ENCODE measurements around the gene CADM3. TPM values are rescaled to one million over a fixed set of nuclear protein-coding genes. Genes with fewer than 3 reads are reported as not detected.
A peak's percentile ranks its signal among the peaks of the same experiment; 100 is the strongest.

The CADM3 gene
- total RNA-seq, 4 donors from 2014 or later: 56.1 to 99.2 (median 85.9) TPM

- no peaks in the 10 kb centered on the region for H3K9me3 ChIP-seq
- H3K4me3 ChIP-seq: no peak overlapping the region
- TF ChIP-seq POLR2A (IDR thresholded peaks at IDR 0.05): no peak
- TF ChIP-seq CTCF (IDR thresholded peaks at IDR 0.05): no peak
- TF ChIP-seq EP300 (IDR thresholded peaks at IDR 0.05): no peak
- 34 to 53% methylated on average over 4 of the region's 4 CpGs for WGBS, 2 donors
- DNase-seq (ENCODE audit: low spot score in 2 of 2): no peak
- H3K27ac ChIP-seq: peak overlapping the region in 2 of 4 donors; percentile 4 to 38
- H3K27me3 ChIP-seq: peaks cover 0 to 30% of the 10 kb centered on the region in 2 donors
- H3K4me1 ChIP-seq: peaks cover 0 to 24% (median 2%) of the 10 kb centered on the region in 4 donors
- H3K36me3 ChIP-seq: no peaks in the 10 kb centered on the region
Observed at GRCh38 chr1:159168043-159168442, 3.4 kb upstream of the CADM3 start.

DNA sequence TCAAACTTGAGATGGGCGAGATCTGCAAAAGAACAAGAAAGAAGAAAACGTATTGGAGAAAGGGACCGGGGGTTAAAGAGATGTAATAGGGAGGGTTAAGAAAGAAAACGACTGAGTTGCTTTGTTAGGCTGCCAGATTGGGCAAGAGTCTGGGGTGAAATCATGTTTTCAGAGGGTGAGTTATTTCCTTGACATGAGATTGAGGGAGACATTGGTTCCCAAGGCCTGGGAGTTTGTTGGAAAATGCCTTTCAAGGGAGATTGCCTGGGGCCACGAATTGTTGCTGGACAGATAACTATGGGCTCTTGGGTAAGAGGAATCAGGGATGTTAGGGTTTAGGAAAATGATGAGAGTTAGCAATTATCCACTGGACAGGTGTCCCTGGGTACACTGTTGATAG is 776 bp upstream of the CADM3 start:
- no peak for TF ChIP-seq POLR2A (IDR thresholded peaks at IDR 0.05)
- TF ChIP-seq CTCF (IDR thresholded peaks at IDR 0.05): no peak
- TF ChIP-seq EP300 (IDR thresholded peaks at IDR 0.05): no peak
- H3K27me3 ChIP-seq: peaks cover 0 to 36% of the 10 kb centered on the region in 2 donors
- peak overlapping the region in 3 of 4 donors; percentile 68 to 86 (median 80) for H3K27ac ChIP-seq
- DNase-seq (ENCODE audit: low spot score in 2 of 2): no peak
- peaks cover 0 to 46% (median 6%) of the 10 kb centered on the region in 4 donors for H3K4me1 ChIP-seq
- no peaks in the 10 kb centered on the region for H3K9me3 ChIP-seq
- peak overlapping the region in 1 of 4 donors; percentile 48 for H3K4me3 ChIP-seq
- no peaks in the 10 kb centered on the region for H3K36me3 ChIP-seq
- 48 to 50% methylated on average over 5 of the region's 5 CpGs for WGBS, 2 donors

DNA sequence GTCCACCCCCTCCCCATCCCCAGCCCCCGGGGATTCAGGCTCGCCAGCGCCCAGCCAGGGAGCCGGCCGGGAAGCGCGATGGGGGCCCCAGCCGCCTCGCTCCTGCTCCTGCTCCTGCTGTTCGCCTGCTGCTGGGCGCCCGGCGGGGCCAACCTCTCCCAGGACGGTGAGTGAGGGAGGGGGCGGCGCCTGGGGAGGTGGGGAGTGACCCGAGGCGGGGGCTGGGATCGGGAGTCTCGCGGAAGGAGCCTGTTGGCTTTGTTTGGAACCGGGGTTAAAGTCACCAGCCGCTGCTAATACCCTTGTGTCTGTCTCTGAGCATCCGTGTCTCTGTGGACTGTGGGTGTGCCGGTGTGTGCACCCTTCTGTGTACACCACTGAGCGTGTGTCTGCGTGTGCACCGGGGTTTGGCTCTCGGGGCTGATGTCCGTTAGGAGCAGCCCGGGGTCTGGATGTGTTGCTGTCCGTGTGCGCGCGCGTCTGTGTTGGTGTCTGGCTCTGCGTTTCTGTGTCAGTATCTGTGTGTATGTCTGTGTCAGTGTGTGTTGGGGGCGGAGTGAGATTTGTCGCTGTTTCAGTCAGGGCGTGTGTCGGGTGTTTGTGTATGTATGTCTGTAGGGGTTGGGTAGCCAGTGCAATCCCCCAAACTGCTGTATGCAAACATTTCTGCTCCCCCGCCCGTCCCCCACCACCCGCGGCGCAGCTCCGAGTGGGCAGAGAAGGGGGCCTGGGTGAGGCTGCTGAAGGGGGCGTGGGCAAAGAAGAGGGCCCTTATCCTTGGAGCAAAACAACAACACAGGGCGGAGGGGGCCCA is 480 bp downstream of the CADM3 start:
- Histone ChIP-seq H3K4me3 (peak overlapping the region; percentile 41 to 60 (median 52)), H3K36me3 (no peaks in the 10 kb centered on the region), H3K27me3 (peaks cover 0 to 36% of the 10 kb centered on the region in 2 donors), H3K27ac (peak overlapping the region; percentile 30 to 86 (median 74)), H3K9me3 (no peaks in the 10 kb centered on the region), H3K4me1 (peaks cover 0 to 46% (median 6%) of the 10 kb centered on the region in 4 donors)
- TF ChIP-seq CTCF (IDR thresholded peaks at IDR 0.05): no peak
- no peak for TF ChIP-seq POLR2A (IDR thresholded peaks at IDR 0.05)
- TF ChIP-seq EP300 (IDR thresholded peaks at IDR 0.05): no peak
- DNase-seq (ENCODE audit: low spot score in 2 of 2): no peak
- 1% methylated on average over 18 to 26 of the region's 49 CpGs for WGBS, 2 donors

DNA sequence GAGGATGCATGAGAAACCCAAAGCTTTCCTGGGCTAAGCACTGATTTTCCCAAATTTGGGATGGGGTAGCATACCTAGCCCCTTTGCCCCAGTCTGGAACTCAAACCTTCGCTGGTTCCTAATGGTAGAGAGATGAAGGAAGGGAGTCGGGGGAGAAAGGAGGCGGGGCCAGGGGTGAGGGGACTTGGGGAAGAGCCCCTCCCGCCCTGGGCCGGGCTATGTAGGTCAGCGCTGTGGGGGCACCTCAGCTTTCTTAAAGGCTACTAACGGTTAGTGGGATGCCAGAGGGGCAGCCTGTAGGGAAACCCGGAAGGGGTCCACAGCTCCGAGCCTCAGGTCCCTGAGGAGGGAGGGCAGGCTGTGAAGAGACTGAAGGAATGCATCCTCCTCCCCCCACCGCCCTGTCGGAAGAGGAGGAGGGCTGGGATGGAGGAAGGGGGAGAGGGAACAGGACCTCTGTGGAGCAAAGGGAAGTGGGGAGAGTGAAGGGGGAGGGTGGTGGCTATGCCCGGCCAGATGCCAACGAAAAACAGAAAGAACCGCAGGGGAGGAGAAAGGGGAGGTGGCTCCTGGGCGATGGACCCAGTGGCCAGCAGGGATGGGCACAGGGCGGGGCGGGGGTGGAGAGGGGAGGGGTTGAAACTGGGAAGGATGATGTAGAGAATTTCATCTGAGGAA is 1.3 kb downstream of the CADM3 start:
- H3K9me3 ChIP-seq: no peaks in the 10 kb centered on the region
- TF ChIP-seq EP300 (IDR thresholded peaks at IDR 0.05) (peak in 1 of 2 donors; percentile 48), POLR2A (IDR thresholded peaks at IDR 0.05) (no peak), CTCF (IDR thresholded peaks at IDR 0.05) (no peak)
- H3K36me3 ChIP-seq: no peaks in the 10 kb centered on the region
- H3K27me3 ChIP-seq: peaks cover 0 to 36% of the 10 kb centered on the region in 2 donors
- H3K4me1 ChIP-seq: peaks cover 0 to 46% (median 6%) of the 10 kb centered on the region in 4 donors
- H3K4me3 ChIP-seq: peak overlapping the region; percentile 41 to 60 (median 52)
- DNase-seq (ENCODE audit: low spot score in 2 of 2): peak in 1 of 2 donors; percentile 18
- 1 to 2% methylated on average over 17 of the region's 17 CpGs for WGBS, 2 donors
- peak overlapping the region in 3 of 4 donors; percentile 68 to 86 (median 80) for H3K27ac ChIP-seq

Data from tibial nerve (tissue), 4 donors.